NCI-H345 (cell line): ENCODE data around the gene IGF2BP2.

Experiments used
- DNase-seq: peaks from one replicate; lab custom pipeline; 2025; lab: John Stamatoyannopoulos, UW

IGF2BP2 gene

DNA sequence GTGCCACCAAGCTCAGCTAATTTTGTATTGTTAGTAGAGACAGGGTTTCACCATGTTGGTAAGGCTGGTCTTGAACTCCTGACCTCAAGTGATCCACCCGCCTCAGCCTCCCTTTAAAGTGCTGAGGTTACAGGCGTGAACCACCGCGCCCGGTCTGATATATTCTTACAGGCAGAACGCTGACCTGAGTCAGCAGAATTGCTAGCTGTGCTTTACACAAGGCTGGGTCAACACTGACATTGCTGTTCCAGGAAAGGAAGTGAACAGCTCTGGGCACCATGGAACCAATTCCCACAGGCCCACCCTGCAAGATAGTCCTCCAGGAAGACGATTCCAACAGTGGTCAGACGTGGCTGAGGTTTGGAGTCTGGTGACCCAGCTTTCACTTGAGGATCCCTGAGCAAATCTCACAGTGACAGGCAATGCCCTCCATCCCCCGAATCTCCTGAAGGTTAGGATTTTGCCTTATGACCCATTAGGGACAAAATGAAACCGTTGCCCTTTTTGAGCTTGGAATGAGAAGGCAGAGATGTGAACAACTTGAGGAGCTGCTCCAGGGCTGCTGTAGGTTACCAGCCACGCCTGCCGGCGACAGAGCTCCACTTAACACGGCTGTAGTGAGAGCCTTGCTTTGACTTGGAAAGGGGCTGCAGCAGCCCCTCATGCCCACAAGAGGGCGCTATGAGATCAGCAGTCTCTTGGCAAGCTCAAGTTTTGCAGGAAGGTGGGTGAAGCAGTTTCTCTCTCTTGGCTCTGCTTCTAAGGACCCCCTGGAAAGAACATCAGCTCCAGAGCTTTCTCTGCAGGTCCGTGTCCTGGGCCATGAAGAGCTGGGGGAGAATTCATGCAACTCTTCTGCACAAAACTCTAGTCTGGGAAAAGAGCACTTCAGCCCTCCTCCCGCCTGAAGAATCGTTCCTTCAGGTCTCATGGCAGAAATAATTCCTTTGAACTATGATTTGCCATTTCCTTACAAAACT, 164.6 kb downstream of the IGF2BP2 start:
- DNase-seq, result peak; percentile 90

DNA sequence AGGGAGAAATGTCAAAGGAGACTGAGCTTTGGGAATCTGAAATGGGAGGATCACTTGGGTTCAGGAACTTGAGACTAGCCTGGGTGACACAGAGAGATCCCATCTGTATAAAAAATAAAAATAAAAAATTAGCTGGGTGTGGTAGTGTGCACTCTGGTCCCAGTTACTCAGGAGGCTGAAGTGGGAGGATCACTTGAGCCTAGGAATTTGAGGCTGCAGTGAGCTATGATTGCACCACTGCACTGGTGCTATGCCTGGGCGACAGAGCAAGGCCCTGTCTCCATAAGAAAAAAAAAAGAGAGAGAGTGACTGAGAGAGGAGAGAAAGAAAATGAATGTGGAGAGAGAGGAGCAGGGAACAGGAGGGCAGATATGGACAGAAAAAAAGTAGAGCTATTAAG, 165.9 kb downstream of the IGF2BP2 start:
- DNase-seq, result no peak

DNA sequence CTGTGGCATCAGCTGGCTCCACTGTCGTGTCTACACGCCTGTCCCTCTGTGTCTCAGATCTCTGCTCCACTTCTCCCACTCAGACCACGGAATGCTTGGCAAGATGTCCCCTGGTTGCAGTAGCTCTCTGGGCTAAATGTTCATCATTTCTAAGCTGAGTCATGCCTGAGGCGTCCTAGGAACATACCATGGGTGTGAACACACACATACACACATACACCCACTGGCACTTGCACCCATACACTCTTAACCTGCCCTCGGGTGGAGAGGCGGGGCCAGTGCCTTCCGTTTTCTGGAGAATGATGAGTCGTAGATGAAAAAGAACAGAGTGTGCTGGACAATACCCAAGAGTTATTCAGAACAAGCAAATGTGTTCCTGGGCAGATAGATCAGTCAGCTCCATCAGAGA, 166.3 kb downstream of the IGF2BP2 start:
- no peak for DNase-seq

DNA sequence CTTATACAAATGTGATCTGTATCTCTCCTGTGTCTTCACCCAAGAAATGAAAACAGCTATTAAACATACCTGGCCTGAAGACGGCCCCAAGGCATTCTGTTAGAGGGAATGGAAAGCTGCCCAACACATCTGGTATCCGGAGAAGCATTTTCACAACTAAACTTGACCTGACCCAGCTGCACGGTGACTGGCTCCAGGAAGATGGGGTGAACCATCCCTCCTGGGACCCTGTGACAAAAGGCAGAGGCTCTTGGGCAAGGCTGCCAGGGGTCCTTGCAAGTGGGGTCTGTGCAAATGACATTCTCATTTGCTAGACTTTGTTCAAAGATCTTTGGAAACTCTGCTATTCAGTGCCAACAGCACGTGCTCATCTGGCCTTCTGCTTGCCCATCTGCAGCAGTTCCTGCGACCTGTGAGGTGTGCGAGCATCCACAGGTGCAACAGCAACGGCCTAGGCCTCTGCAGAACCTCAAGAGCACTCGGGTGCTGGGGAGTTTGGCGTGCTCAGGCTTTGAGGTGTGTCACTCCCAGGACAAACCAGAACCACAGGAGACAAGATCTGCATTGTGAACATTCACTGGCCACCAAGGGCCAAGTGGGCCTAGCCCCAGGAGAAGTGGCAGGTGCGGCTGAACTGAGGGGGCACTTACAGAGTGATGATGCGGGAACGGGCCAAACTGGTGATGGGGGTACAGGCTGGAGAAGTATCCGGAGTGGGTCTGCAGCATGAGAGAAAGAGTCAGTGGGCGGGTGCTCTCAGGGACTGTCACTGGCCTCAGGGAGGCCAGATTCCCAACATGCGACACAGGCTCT, 166.9 kb downstream of the IGF2BP2 start:
- DNase-seq, result no peak

DNA sequence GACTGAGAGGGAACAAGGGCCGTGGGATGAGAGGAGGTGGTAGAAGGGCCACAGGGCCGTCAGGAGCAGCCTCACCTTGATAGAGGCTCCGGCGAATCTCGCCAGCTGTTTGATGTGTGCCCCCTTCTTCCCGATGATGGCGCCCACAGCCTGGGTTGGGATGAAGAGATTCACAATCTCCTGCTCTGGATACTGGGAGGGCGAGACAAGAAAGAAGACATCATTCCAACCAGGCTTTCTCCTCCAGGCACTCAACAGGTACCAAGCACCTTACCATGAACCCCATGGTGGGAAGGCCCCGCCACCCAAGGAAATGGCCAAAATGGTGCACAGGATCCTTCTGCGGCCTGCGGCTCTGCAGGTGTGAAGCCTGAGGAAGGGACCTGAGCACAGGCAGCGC, 167.6 kb downstream of the IGF2BP2 start:
- no peak for DNase-seq

DNA sequence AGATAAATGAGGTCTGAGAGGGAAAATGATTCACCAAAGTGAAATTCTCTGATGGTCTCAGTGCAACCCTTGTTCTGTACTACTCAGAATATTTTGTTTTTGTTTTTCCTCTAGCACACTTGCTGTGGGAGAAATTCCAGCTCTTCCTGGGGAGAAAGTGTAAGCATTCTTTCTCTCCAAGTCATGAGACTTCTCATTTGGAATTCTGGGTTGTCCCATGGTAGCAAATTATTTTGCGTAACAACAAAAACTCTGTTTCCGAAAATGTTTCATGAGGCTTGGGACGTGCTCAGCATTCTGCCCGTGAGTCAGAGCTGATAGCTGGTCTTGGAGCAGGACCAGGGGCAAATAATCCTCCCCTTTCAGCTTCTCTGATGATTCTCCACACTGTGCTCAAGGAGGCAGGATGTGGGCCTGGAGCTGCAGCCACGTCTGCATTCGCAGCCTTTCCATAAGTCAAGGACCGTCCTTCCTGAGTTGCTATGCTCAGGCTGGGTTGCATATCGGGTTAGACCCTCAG, 168.5 kb downstream of the IGF2BP2 start:
- DNase-seq, result no peak

DNA sequence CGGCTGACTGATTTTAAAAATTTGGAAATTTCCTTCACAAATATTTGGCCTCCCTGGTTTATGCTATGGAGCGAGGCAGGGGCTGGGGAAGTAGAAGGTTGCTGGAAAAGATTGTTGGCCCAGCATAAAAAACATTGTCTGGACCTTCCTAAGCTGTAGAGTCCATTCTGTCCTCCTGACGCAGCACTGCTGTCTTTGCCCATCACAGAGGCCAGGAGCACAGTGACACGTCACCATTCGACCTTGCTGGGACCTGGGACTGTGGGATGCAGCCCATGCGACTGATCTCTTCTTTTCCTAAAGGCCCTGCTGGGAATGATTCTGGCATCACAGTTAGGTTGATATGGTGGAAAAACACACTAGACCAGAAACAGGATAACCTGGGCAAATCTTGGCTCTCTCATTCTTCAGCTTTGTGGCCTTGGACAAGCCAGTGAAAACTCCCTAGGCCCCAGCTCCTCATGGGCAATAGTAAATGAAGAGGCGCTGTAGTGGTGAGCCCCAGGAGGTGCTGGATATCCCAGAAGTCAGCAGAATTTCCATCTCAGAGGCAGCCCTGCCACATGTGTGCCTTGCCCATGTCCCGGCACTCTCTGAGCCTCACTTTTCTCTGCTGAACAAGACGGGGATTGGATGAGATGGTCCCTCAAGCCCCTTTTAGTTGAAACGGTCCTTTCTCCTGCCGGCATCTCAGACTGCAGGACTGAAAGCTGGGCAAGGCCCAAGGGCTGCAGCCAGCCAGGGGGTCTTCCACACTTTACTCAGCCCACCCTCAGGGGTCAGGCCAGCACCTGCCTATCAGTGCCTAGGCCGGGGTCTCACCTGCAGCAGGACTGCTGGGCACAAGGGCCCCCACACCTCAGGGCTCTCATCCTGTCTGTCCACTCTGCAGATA, 169.2 kb downstream of the IGF2BP2 start:
- DNase-seq, result no peak

DNA sequence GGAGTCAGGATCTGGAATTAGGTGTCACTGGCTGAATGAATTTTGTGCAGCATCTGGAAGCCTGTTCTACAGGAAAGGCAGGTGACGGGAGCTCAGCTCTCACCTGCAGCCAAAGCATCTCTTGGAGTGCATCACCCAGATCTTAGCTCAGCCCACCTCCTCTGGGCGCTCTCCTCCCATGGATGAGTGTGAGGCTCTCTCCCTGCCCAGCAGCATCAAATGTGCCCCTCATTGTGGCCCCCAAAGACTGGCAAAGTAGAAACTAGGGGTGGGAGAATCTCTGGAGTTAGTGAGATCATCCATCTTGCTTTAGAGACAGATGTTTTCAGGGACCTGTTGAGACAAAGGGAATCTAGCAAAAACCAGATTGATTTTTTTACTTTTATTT, 170.1 kb downstream of the IGF2BP2 start:
- no peak for DNase-seq

DNA sequence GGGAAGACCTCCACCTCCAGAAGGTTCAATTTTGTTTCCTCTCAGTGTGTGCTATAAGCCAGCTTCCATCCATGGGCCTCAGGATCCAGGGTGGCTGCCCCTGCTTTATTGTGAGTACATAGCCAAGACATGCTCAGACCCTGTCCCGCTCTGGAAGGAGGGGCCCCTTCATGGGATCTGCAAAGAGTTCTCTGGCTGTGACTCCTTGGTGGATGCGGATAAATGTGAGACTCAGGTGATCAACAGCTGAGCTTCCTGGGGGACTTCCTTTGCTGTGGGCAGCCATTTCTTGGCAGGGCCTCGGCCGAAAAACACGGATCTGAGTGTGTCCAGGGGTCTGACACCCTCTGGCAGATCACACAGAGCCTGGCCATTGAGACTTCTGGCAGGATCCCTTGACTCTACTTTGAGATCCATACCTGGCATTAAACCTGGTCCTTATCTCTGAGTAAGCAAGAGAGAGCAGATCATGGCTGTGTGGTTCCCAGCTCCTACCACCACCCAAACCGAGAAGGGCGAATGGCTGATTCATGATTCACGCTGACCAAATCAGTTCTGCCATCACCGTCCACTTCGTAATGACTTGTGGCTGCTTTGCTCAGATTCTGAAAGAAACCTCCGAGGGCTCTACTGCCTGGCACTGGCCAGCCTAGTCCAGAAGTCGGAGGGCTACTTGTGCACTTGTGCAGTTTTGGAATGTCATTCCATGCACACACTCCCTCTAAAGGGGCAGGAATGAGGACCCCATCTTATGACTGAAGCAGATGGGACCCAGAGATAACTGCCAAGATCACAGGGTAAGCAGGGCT, 170.7 kb downstream of the IGF2BP2 start:
- no peak for DNase-seq

DNA sequence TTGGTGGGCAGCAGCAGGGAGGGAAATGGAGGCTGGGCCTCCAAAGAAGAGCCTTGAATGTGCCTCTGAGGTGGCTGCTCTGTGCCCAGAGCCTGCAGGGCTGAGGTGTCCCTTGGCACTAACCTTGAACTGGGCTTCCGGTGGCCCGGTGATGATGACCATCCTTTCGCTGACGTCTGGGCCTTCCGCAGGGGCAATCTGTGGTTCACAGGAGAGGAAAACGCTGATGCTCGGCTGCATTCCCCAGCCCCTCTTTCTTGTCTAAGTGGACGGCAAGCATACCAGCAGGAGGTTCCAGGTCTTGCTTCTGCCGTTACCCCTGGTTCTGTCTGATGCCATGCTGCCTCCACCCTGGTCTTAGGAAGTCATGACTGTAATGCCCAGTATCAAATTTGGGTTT, 172.9 kb downstream of the IGF2BP2 start:
- DNase-seq, result no peak

DNA sequence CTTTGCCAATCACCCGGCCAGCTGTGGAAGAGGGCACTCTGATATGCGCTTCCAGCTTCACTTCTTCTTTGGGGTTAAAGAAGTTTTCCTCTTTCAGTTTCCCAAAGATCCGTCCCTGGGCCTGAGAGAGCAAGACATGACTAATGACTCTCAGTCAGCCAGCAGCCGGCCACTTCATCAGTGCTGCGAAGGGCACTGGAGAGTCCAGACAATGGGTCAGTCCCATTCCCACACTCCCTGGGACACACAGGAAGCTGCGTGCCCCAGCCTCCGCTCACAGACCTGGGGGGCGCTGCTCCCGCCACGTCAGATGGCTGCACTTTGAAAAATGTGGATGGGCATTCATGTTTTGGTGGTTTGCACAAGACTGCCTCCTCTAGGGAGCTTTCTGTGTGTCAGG, 175.4 kb downstream of the IGF2BP2 start:
- DNase-seq, result no peak

DNA sequence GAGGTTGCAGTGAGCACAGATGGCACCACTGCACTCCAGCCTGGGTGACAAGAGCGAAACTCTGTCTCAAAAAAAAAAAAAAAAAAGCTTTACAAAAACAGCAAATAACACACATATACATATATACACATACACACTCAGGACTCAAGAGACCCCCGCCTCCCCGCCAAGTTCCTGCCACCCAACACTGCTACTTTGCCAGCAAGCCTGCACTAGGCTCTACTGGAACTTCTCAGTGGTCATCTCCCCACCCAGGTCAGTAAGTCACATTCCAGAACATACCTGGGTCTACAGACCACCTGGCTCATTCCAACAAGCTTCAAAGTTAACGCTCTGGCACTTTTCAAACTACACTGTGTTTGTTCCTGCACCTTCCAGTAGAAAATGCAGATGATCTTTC, 176.4 kb downstream of the IGF2BP2 start:
- DNase-seq, result no peak

DNA sequence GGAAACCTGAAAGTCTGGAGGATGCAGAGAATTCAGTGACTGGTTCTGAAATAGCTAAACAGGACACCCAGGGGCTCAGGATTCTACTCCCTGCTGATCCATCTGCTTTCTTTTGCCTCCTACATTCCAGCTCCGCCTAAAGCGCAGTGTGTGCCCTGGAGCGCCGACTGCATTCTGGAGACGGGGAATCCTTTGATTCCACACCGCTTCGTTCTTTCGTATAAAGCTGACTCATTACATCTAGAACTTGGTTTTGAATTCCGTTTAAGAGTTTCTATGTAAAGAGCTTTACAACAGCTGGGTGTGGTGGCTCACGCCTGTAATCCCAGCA, 177.0 kb downstream of the IGF2BP2 start:
- no peak for DNase-seq

DNA sequence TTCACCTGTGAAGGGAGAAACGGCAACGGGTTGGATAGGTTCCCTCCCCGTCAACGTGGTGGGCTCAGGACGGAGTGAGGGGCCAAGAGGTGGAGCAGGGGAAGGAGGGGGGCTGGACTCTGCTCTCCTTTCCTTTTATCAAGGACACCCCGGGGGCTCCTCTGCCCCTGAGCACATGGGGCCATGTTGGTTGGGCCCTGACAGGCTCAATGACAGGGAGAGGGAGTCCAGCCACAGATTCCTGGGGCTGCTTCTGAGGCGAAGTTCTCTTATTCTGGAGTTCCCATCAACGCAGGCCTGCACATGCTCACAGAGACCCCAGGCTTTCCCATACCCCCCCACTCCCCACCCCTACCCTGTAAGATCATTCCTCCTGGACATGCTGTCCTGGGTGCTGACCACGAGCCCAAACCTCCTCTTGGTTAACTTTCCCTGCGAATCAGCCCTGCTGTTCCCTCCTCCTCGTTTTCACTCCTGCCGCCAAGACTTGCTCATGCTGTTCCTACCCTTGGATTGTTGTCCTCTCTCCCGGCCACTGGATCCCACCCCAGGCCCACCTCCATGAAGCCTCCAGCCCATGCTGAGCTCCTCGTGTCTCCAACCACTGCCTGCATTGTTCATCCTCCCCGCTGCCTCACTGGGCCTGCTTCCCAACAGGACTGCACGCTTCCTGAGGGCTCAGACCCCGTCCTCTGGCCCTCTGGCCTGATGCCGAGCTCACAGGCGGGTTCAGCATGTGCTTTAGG, 177.5 kb downstream of the IGF2BP2 start:
- DNase-seq, result no peak

DNA sequence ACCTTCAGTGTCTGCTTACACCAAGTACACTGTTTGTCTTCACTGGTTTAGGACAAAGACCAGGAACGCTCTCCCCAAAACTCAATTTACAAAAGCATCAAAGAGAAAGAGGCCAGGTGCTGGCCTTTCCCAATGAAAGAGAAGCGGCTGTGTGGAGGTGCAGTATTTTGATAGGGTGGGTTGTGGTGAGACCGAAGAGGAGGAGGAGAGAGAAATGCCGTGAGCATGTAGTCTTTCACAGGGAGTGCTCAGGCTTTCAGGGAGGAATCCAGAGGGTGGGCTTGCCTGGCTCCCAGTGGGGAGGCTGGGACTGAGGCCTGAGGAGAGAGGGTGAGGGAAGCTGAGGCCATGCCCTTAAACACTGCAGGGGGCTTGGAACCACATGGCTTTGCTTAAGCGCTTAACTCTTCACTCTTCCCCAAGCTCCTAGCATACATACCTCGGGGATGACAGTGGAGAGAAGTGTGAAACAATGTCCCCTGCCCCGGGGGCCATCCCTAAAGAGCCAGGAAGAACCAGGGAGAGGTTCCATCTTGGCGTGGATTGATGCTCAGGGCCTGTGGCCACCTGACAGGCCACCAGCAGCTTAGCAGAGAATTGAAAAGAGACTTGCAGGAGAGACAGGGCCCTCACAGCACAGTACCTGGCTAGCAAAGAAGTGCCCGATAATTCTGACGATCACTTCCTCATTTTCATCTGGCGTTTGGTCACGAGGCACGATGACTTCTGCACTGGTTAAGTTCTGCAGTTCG, 178.3 kb downstream of the IGF2BP2 start:
- DNase-seq, result no peak

DNA sequence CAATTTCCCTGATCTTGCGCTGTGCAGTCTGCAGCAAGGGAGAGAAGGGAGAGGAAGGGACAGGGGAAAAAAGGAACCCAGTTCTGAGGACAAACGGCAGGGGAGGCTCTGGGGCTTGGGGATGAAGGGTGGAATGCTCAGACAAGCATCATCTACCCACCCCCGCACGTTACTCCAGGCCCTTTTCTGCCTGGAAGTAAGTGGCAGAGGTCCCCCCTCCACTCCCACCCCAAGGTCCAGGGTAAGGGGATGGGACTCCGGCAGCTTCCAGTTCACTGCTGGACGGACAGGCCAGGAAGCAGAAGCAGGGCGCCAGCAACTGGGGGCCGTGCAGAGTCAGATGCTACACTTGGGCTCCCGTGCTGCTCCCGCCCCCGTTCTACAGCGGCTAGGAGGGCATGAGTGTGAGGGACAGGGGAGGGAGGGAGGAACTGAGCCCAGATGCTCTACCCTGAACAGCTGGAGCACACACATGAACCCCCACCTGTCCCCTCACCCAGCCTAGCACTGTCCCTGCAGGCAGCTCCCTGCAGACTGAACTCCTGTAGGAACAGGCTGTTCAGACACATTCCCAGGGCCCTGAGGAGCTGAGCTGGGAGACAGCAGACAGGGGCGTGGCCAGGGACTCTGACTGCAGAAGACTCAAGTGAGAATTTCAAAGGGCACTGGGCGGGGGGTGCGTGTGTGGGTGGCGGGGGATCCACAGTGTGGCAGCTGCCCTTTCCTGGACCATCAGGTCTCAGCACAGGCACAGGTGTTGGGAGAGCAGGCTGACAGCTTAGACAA, 179.1 kb downstream of the IGF2BP2 start:
- DNase-seq, result peak; percentile 54

DNA sequence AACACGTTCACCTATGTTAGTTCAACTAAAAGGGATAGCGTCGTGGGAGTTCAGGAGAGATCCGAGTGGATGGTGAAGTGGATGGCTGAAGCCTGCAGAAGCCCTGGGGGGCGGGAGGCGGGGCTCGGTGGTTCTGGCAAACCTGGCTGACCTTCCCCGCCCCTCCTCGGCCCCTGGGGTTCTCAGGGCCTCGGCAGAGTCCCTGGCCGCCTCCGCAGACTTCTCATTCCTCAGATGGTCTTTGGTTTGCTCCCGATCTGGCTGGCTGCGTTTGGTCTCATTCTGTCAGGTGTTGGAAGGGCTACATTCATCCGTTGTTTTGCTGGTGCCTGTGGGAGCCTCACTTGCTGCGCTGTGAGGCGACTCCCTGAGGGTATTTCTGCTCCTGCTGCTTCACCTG, 179.7 kb downstream of the IGF2BP2 start:
- peak; percentile 48 for DNase-seq

DNA sequence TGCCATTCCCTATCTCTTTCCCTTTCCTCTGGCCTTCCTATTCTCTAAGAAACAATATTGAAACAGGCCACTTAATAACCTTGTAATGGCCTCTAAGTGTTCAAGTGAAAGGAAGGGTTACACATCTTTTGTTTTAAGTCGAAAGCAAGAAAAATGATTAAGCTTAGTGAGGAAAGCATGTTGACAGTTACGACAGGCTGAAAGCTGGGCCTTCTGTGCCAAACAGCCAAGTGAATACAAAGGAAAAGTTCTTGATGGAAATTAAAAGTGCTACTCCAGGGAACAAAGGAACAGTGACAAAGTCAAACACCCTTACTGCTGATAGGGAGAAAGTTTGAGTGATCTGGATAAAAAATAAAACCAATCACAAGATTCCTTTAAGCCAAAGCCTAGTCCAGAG, 184.5 kb downstream of the IGF2BP2 start:
- DNase-seq, result no peak
